Stimulated activated memory B cell treated with anti-CD40 and anti-IgM and Interleukin-4, amounts not matched to agents 10 μg/mL and 1 μg/mL and 100 μg/mL, for 72 hours (primary cell): Measurements from ENCODE around the gene JPH4.
A peak's percentile ranks its signal among the peaks of the same experiment; 100 is the strongest.

Experiments
- ATAC-seq: fragments of 150-1000 bp; cut with Tn5 transposase; 2 replicates; pipeline ENCODE4 v1.10.0; 2021
- H3K27ac Mint-ChIP-seq: one replicate; pipeline ENCODE4 v1.8.0; 2022; ENCODE audit warnings: mild to moderate bottlenecking, mixed read lengths
- H3K27me3 Mint-ChIP-seq: one replicate; pipeline ENCODE4 v1.8.0; 2022; ENCODE audit warnings: mixed read lengths
- H3K36me3 Mint-ChIP-seq: one replicate; pipeline ENCODE4 v1.8.0; 2022; ENCODE audit warnings: mixed read lengths
- H3K4me1 Mint-ChIP-seq: one replicate; pipeline ENCODE4 v1.8.0; 2022; ENCODE audit warnings: mixed read lengths
- H3K4me3 Mint-ChIP-seq: one replicate; pipeline ENCODE4 v1.8.0; 2022; ENCODE audit warnings: mild to moderate bottlenecking, moderate library complexity, mixed read lengths
- H3K9me3 Mint-ChIP-seq: one replicate; pipeline ENCODE4 v1.8.0; 2022; ENCODE audit warnings: mixed read lengths

The JPH4 gene

GRCh38 chr14:23577004-23577681 lies 1.4 kb downstream of the JPH4 start:
- Mint-ChIP-seq H3K9me3 (no peaks in the 10 kb centered on the region), H3K27me3 (peaks cover 75% of the 10 kb centered on the region), H3K4me3 (peak overlapping the region; percentile 57), H3K4me1 (peaks cover 24% of the 10 kb centered on the region), H3K27ac (peak overlapping the region; percentile 13), H3K36me3 (no peaks in the 10 kb centered on the region)
- ATAC-seq: peak; percentile 22

- no peak for ATAC-seq
- Mint-ChIP-seq H3K4me1 (peaks cover 26% of the 10 kb centered on the region), H3K27me3 (peaks cover 66% of the 10 kb centered on the region), H3K27ac (no peak overlapping the region), H3K9me3 (no peaks in the 10 kb centered on the region), H3K36me3 (no peaks in the 10 kb centered on the region), H3K4me3 (no peak overlapping the region)
Measured at GRCh38 chr14:23573384-23574015, 5.1 kb downstream of the JPH4 start.

GRCh38 chr14:23572836-23573235 lies 5.8 kb downstream of the JPH4 start:
- ATAC-seq: no peak
- Mint-ChIP-seq H3K4me3 (no peak overlapping the region), H3K27ac (no peak overlapping the region)

GRCh38 chr14:23572524-23572828 lies 6.1 kb downstream of the JPH4 start:
- no peaks in the 10 kb centered on the region for H3K9me3 Mint-ChIP-seq
- H3K4me1 Mint-ChIP-seq: peaks cover 22% of the 10 kb centered on the region
- no peak overlapping the region for H3K4me3 Mint-ChIP-seq
- H3K36me3 Mint-ChIP-seq: no peaks in the 10 kb centered on the region
- ATAC-seq: no peak
- H3K27ac Mint-ChIP-seq: no peak overlapping the region
- H3K27me3 Mint-ChIP-seq: peaks cover 56% of the 10 kb centered on the region

More at GRCh38 chr14:23572836-23573235, 5.8 kb downstream of the JPH4 start:
- H3K9me3 Mint-ChIP-seq: no peaks in the 10 kb centered on the region
- peaks cover 26% of the 10 kb centered on the region for H3K4me1 Mint-ChIP-seq
- no peaks in the 10 kb centered on the region for H3K36me3 Mint-ChIP-seq
- peaks cover 59% of the 10 kb centered on the region for H3K27me3 Mint-ChIP-seq

- Mint-ChIP-seq H3K27ac (no peak overlapping the region), H3K4me1 (peaks cover 20% of the 10 kb centered on the region), H3K4me3 (no peak overlapping the region), H3K27me3 (peaks cover 51% of the 10 kb centered on the region), H3K36me3 (no peaks in the 10 kb centered on the region), H3K9me3 (no peaks in the 10 kb centered on the region)
- no peak for ATAC-seq
Measured at GRCh38 chr14:23571701-23572523, 6.7 kb downstream of the JPH4 start.

- peaks cover 41% of the 10 kb centered on the region for H3K27me3 Mint-ChIP-seq
- H3K4me1 Mint-ChIP-seq: peaks cover 21% of the 10 kb centered on the region
- ATAC-seq: no peak
- no peaks in the 10 kb centered on the region for H3K36me3 Mint-ChIP-seq
- H3K4me3 Mint-ChIP-seq: no peak overlapping the region
- H3K9me3 Mint-ChIP-seq: no peaks in the 10 kb centered on the region
- H3K27ac Mint-ChIP-seq: no peak overlapping the region
Measured at GRCh38 chr14:23570806-23571483, 7.6 kb downstream of the JPH4 start.

GRCh38 chr14:23569443-23570151 lies 9.0 kb downstream of the JPH4 start:
- peak overlapping the region; percentile 92 for H3K27ac Mint-ChIP-seq
- peaks cover 11% of the 10 kb centered on the region for H3K36me3 Mint-ChIP-seq
- H3K4me1 Mint-ChIP-seq: peaks cover 27% of the 10 kb centered on the region
- H3K4me3 Mint-ChIP-seq: no peak overlapping the region
- H3K27me3 Mint-ChIP-seq: peaks cover 29% of the 10 kb centered on the region
- no peak for ATAC-seq
- no peaks in the 10 kb centered on the region for H3K9me3 Mint-ChIP-seq

GRCh38 chr14:23568600-23569331 lies 9.8 kb downstream of the JPH4 start:
- Mint-ChIP-seq H3K27me3 (peaks cover 21% of the 10 kb centered on the region), H3K4me3 (peak overlapping the region; percentile 100), H3K36me3 (peaks cover 17% of the 10 kb centered on the region), H3K4me1 (peaks cover 33% of the 10 kb centered on the region), H3K9me3 (no peaks in the 10 kb centered on the region), H3K27ac (peak overlapping the region; percentile 92)
- no peak for ATAC-seq

- Mint-ChIP-seq H3K9me3 (no peaks in the 10 kb centered on the region), H3K4me1 (peaks cover 35% of the 10 kb centered on the region), H3K4me3 (peak overlapping the region; percentile 100), H3K27ac (peak overlapping the region; percentile 92), H3K27me3 (peaks cover 20% of the 10 kb centered on the region), H3K36me3 (peaks cover 21% of the 10 kb centered on the region)
- no peak for ATAC-seq
Measured at GRCh38 chr14:23568021-23568599, 10.5 kb downstream of the JPH4 start.

- Mint-ChIP-seq H3K4me3 (peak within 1 kb of the TSS; percentile 100), H3K9me3 (no peaks in the 10 kb centered on the region), H3K27ac (peak within 1 kb of the TSS; percentile 92), H3K27me3 (peaks cover 13% of the 10 kb centered on the region), H3K36me3 (peaks cover 25% of the 10 kb centered on the region), H3K4me1 (peaks cover 39% of the 10 kb centered on the region)
- ATAC-seq: peak; percentile 98
Measured at GRCh38 chr14:23567186-23568020, 11.2 kb downstream of the JPH4 start, which contains the start of gene AP1G2. Gene AP1G2 (minus strand): TSS chr14:23567791. CDS start chr14:23567314, 477 bp downstream.

- peaks cover 6% of the 10 kb centered on the region for H3K27me3 Mint-ChIP-seq
- H3K4me1 Mint-ChIP-seq: peaks cover 39% of the 10 kb centered on the region
- no peaks in the 10 kb centered on the region for H3K9me3 Mint-ChIP-seq
- H3K27ac Mint-ChIP-seq: peak overlapping the region; percentile 92
- H3K4me3 Mint-ChIP-seq: peak overlapping the region; percentile 100
- peak; percentile 5 for ATAC-seq
- H3K36me3 Mint-ChIP-seq: peaks cover 28% of the 10 kb centered on the region
Measured at GRCh38 chr14:23566778-23567185, 11.8 kb downstream of the JPH4 start.

GRCh38 chr14:23566112-23566777 lies 12.3 kb downstream of the JPH4 start:
- no peak for ATAC-seq
- H3K27ac Mint-ChIP-seq: peak overlapping the region; percentile 92
- H3K4me1 Mint-ChIP-seq: peaks cover 39% of the 10 kb centered on the region
- peaks cover under 1% of the 10 kb centered on the region for H3K27me3 Mint-ChIP-seq
- no peaks in the 10 kb centered on the region for H3K9me3 Mint-ChIP-seq
- H3K4me3 Mint-ChIP-seq: peak overlapping the region; percentile 100
- peaks cover 33% of the 10 kb centered on the region for H3K36me3 Mint-ChIP-seq

- Mint-ChIP-seq H3K4me1 (peaks cover 44% of the 10 kb centered on the region), H3K27ac (no peak overlapping the region), H3K9me3 (no peaks in the 10 kb centered on the region), H3K4me3 (no peak overlapping the region), H3K36me3 (peaks cover 39% of the 10 kb centered on the region), H3K27me3 (no peaks in the 10 kb centered on the region)
- ATAC-seq: no peak
Measured at GRCh38 chr14:23565626-23566025, 13.0 kb downstream of the JPH4 start.
